ENCODE results near the gene OSMR. TPM values are rescaled to one million over a fixed set of nuclear protein-coding genes. Genes with fewer than 3 reads are reported as not detected.

The OSMR gene
- total RNA-seq, 4 donors from 2014 or later: 23.8 to 87.6 (median 30.3) TPM

GRCh38 chr5:38938973-38939372 lies 93.2 kb downstream of the OSMR start:
- no peak for DNase-seq
- H3K27ac ChIP-seq: no peak overlapping the region
- intact Hi-C loops (cut with DNase I; ENCODE audit: low total_unique reads): no loop called here
- no peaks in the 10 kb centered on the region for H3K36me3 ChIP-seq
- no peak for TF ChIP-seq POLR2A (IDR thresholded peaks at IDR 0.05)
- TF ChIP-seq CTCF (IDR thresholded peaks at IDR 0.05): no peak
- no peaks in the 10 kb centered on the region for H3K4me1 ChIP-seq
- H3K9me3 ChIP-seq: no peaks in the 10 kb centered on the region
- no peak overlapping the region for H3K4me3 ChIP-seq
- H3K27me3 ChIP-seq: no peaks in the 10 kb centered on the region

GRCh38 chr5:38940230-38940858 lies 94.5 kb downstream of the OSMR start:
- no peak for DNase-seq
- TF ChIP-seq CTCF (IDR thresholded peaks at IDR 0.05) (no peak), POLR2A (IDR thresholded peaks at IDR 0.05) (no peak)
- Histone ChIP-seq H3K4me3 (no peak overlapping the region), H3K9me3 (no peaks in the 10 kb centered on the region), H3K27me3 (no peaks in the 10 kb centered on the region), H3K4me1 (no peaks in the 10 kb centered on the region), H3K36me3 (no peaks in the 10 kb centered on the region), H3K27ac (no peak overlapping the region)
- intact Hi-C loops (cut with DNase I; ENCODE audit: low total_unique reads): no loop called here

GRCh38 chr5:38941912-38942311 lies 96.1 kb downstream of the OSMR start:
- DNase-seq: no peak
- intact Hi-C loops (cut with DNase I; ENCODE audit: low total_unique reads): no loop called here
- no peaks in the 10 kb centered on the region for H3K36me3 ChIP-seq

GRCh38 chr5:38944282-38944681 lies 98.5 kb downstream of the OSMR start:
- Histone ChIP-seq H3K4me3 (no peak overlapping the region), H3K4me1 (no peaks in the 10 kb centered on the region), H3K27me3 (no peaks in the 10 kb centered on the region), H3K36me3 (no peaks in the 10 kb centered on the region), H3K27ac (no peak overlapping the region), H3K9me3 (no peaks in the 10 kb centered on the region)
- TF ChIP-seq CTCF (IDR thresholded peaks at IDR 0.05) (no peak), POLR2A (IDR thresholded peaks at IDR 0.05) (no peak)
- DNase-seq: no peak
- intact Hi-C loops (cut with DNase I; ENCODE audit: low total_unique reads): no loop called here

More at GRCh38 chr5:38941912-38942311, 96.1 kb downstream of the OSMR start:
- Histone ChIP-seq H3K4me1 (no peaks in the 10 kb centered on the region), H3K27ac (no peak overlapping the region), H3K4me3 (no peak overlapping the region), H3K9me3 (no peaks in the 10 kb centered on the region), H3K27me3 (no peaks in the 10 kb centered on the region)
- TF ChIP-seq CTCF (IDR thresholded peaks at IDR 0.05) (no peak), POLR2A (IDR thresholded peaks at IDR 0.05) (no peak)

GRCh38 chr5:38948501-38948900 lies 102.7 kb downstream of the OSMR start:
- no peak overlapping the region for H3K27ac ChIP-seq
- intact Hi-C loops (cut with DNase I; ENCODE audit: low total_unique reads): no loop called here
- H3K36me3 ChIP-seq: no peaks in the 10 kb centered on the region
- no peak for DNase-seq
- TF ChIP-seq CTCF (IDR thresholded peaks at IDR 0.05): no peak
- TF ChIP-seq POLR2A (IDR thresholded peaks at IDR 0.05): no peak
- H3K4me1 ChIP-seq: no peaks in the 10 kb centered on the region
- no peaks in the 10 kb centered on the region for H3K27me3 ChIP-seq
- no peak overlapping the region for H3K4me3 ChIP-seq
- H3K9me3 ChIP-seq: no peaks in the 10 kb centered on the region
